Neural progenitor cell (in vitro differentiated cells): ENCODE measurements around the gene USP48.

Source experiments
- EZH2 ChIP-seq: fragments of 200-600 bp; sonication (generic); IDR thresholded peaks from 2 replicates; pipeline ENCODE4 v1.6.1; 2017; ENCODE audit warnings: antibody characterized with exemption, mild to moderate bottlenecking, moderate library complexity
- EZH2phosphoT487 ChIP-seq: fragments of 200-600 bp; sonication (generic); IDR thresholded peaks from 2 replicates; pipeline ENCODE4 v1.6.1; 2017; ENCODE audit warnings: antibody characterized with exemption
- TF ChIP-seq, protein P1 (sequence below): fragments of 200-600 bp; sonication (generic); IDR thresholded peaks from 2 replicates; pipeline ENCODE4 v1.5.1; 2017; ENCODE audit warnings: antibody characterized with exemption, mild to moderate bottlenecking

DNA sequence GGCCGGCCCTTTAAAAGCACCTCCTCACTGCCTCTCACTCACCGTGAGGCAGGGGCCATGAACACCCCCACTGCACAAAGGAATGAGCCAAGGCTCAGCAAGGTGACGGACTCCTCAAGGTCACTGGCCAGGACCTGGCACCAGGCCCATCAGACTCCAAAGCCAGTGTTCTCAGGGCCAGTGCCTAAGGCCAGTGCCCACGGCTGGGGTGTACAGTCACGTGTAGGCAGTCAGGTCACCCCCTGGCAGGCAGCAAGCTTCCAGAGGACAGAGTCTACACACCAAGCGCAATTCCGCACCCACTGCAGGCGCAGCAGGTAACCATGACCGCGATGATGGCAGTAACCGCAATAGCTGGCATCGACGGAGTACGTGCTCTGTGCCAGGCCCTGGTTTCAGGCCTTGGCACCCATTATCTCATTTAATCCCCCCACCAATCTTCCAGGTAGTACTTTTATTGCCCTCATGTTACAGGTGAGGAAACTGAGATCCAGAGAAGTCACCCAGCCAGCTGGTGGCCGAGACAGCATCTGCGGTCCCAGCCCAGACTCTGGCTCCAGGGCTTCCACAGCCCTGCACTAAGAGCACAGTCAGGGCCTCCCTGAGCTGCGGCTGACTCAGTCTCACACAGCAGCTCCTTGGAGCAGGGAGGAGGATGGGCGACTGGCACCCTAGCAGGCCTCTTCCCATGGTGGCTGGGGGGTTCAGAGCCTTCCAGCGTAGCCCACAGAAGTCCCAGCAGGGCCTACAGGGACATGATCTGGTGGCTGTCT lies 140.8 kb downstream of the USP48 start:
- TF ChIP-seq, protein P1, sequence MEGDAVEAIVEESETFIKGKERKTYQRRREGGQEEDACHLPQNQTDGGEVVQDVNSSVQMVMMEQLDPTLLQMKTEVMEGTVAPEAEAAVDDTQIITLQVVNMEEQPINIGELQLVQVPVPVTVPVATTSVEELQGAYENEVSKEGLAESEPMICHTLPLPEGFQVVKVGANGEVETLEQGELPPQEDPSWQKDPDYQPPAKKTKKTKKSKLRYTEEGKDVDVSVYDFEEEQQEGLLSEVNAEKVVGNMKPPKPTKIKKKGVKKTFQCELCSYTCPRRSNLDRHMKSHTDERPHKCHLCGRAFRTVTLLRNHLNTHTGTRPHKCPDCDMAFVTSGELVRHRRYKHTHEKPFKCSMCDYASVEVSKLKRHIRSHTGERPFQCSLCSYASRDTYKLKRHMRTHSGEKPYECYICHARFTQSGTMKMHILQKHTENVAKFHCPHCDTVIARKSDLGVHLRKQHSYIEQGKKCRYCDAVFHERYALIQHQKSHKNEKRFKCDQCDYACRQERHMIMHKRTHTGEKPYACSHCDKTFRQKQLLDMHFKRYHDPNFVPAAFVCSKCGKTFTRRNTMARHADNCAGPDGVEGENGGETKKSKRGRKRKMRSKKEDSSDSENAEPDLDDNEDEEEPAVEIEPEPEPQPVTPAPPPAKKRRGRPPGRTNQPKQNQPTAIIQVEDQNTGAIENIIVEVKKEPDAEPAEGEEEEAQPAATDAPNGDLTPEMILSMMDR: no peak
- TF ChIP-seq EZH2: no peak
- no peak for TF ChIP-seq EZH2phosphoT487
